Left cardiac atrium (tissue), 4 donors: ENCODE measurements around the gene GALK1. TPM values are rescaled to one million over a fixed set of nuclear protein-coding genes. Genes with fewer than 3 reads are reported as not detected.
A peak's percentile ranks its signal among the peaks of the same experiment; 100 is the strongest.

Experiments used
- ATAC-seq, 2 donors: fragments of 200-7000 bp; cut with Tn5 transposase; one replicate each; pipeline ENCODE4 v1.9.1; 2020; ENCODE audit warnings: mild to moderate bottlenecking in 2 of 2, moderate library complexity in 2 of 2
- DNase-seq: peaks from one replicate; pipeline ENCODE4 v3.0.0-alpha.2; 2020
- intact Hi-C, 2 donors: fragments of 100-400 bp; cut with DNase I; formaldehyde crosslinking; loops; one replicate each; pipeline versions ENCODE4 v1.14.1 to v1.15.1; 2022 to 2023
- microRNA-seq, 2 donors: library from miRNA; unstranded; fragments of <30 nt; microRNA quantifications; one replicate each; pipeline ENCODE4 v1.2.0, GENCODE V29; 2020
- total RNA-seq, 2 donors: library from RNA; stranded (reverse); fragmentation: NEBNext Ultra II Directional; extraction: Animal tissue kit (Norgen Biotek cat#: 25700); gene quantifications; one replicate each; pipeline ENCODE4 v1.2.1, GENCODE V29; 2021
- donor health status: DM: no; HTN: yes; CAD: no.
- donor health status: DM: no; HTN: yes; CAD: no; lungs with severe emphysema.
- donor health status: DM: yes; HTN: yes; CAD: no.
- donor health status: Dilated cardiomyopathy.

GALK1 gene
- total RNA-seq, 2 donors from 2014 or later = 22.0 to 22.9 TPM

- peak; percentile 79 to 86 for ATAC-seq
- intact Hi-C loops = no loop called here
- peak; percentile 60 for DNase-seq
Observed at GRCh38 chr17:75720656-75721462, 44.1 kb downstream of the GALK1 start, which contains the start of gene ITGB4. TSS of gene ITGB4 (plus strand) at chr17:75721459. CDS start at chr17:75724704, 3,245 bp downstream.

GRCh38 chr17:75719732-75720131 is 45.3 kb downstream of the GALK1 start:
- no peak for ATAC-seq
- intact Hi-C loops = no loop called here
- no peak for DNase-seq

- ATAC-seq (no peak), DNase-seq (no peak)
- intact Hi-C loops = no loop called here
Observed at GRCh38 chr17:75712446-75712845, 52.5 kb downstream of the GALK1 start.

Small RNAs within 50 kb of the gene (microRNA-seq; reads per million reads assigned to microRNA genes)
- 0.27 to 0.40 reads per million in 2 donors for gene MIR4738

Other genes with a start within 250 kb of the GALK1 start
- gene CASKIN2, start 249.7 kb downstream of the GALK1 start, total RNA-seq = 10 to 100 TPM; 37.7 to 60.2 TPM
- gene TSEN54, start 248.7 kb downstream of the GALK1 start, total RNA-seq = 1 to 10 TPM; 9.0 to 9.5 TPM
- 1 to 10 TPM; 6.8 to 8.7 TPM for gene LLGL2, start 239.5 kb downstream of the GALK1 start, total RNA-seq
- 10 to 100 TPM; 61.5 to 88.4 TPM for gene MYO15B, start 177.4 kb downstream of the GALK1 start, total RNA-seq
- gene SMIM5, start 131.8 kb downstream of the GALK1 start, total RNA-seq = 10 to 100 TPM in 1 of 2 donors, 1 to 10 TPM in 1; 8.6 to 11.4 TPM
- 10 to 100 TPM; 11.3 to 15.5 TPM for gene RECQL5, start 98.0 kb downstream of the GALK1 start, total RNA-seq
- gene SAP30BP, start 97.9 kb downstream of the GALK1 start, total RNA-seq = 10 to 100 TPM; 47.2 to 59.6 TPM
- 10 to 100 TPM; 18.9 to 26.9 TPM for gene ITGB4, start 43.7 kb downstream of the GALK1 start, total RNA-seq
- 10 to 100 TPM; 15.8 to 17.8 TPM for gene UNK, start 19.6 kb upstream of the GALK1 start, total RNA-seq
- gene UNC13D, start 79.2 kb upstream of the GALK1 start, total RNA-seq = 10 to 100 TPM; 22.1 to 34.0 TPM
- gene WBP2, start 90.1 kb upstream of the GALK1 start, total RNA-seq = 100 to 1,000 TPM; 106 to 122 TPM
- 10 to 100 TPM; 22.9 to 25.3 TPM for gene TRIM47, start 113.4 kb upstream of the GALK1 start, total RNA-seq
- 1 to 10 TPM; 8.4 to 9.9 TPM for gene TRIM65, start 131.8 kb upstream of the GALK1 start, total RNA-seq
- 10 to 100 TPM; 73.7 to 83.4 TPM for gene MRPL38, start 139.7 kb upstream of the GALK1 start, total RNA-seq
- 1 to 10 TPM; 3.0 to 4.7 TPM for gene FBF1, start 175.8 kb upstream of the GALK1 start, total RNA-seq
- gene ACOX1, start 214.0 kb upstream of the GALK1 start, total RNA-seq = 10 to 100 TPM; 57.8 to 62.0 TPM
- gene TEN1, start 214.0 kb upstream of the GALK1 start, total RNA-seq = 10 to 100 TPM; 10.2 to 12.2 TPM
- 1 to 10 TPM; 3.5 to 3.9 TPM for gene CDK3, start 235.7 kb upstream of the GALK1 start, total RNA-seq